ENCODE data around the gene OR13C3. TPM values are rescaled to one million over a fixed set of nuclear protein-coding genes. Genes with fewer than 3 reads are reported as not detected.

OR13C3 gene
- total RNA-seq, 1 donor from 2014 or later = not detected

- Histone ChIP-seq H3K4me3 (no peak overlapping the region), H3K27me3 (ENCODE audit: low read depth) (no peaks in the 10 kb centered on the region), H3K9me3 (no peaks in the 10 kb centered on the region), H3K36me3 (no peaks in the 10 kb centered on the region), H3K27ac (no peak overlapping the region), H3K4me1 (no peaks in the 10 kb centered on the region)
- no peak for TF ChIP-seq CTCF (IDR thresholded peaks at IDR 0.05)
- intact Hi-C loops (cut with DNase I) = no loop called here
- DNase-seq (no peak), ATAC-seq (no peak)
Measured at GRCh38 chr9:104503440-104503839, 33.2 kb downstream of the OR13C3 start.

- Histone ChIP-seq H3K4me3 (no peak overlapping the region), H3K4me1 (no peaks in the 10 kb centered on the region), H3K36me3 (no peaks in the 10 kb centered on the region), H3K27me3 (ENCODE audit: low read depth) (no peaks in the 10 kb centered on the region), H3K27ac (no peak overlapping the region), H3K9me3 (no peaks in the 10 kb centered on the region)
- no peak for DNase-seq
- no peak for TF ChIP-seq CTCF (IDR thresholded peaks at IDR 0.05)
- ATAC-seq = no peak
- intact Hi-C loops (cut with DNase I) = no loop called here
Measured at GRCh38 chr9:104494808-104495207, 41.8 kb downstream of the OR13C3 start.

Other genes starting within 250 kb of the OR13C3 start
- gene OR13F1, start 32.6 kb downstream of the OR13C3 start, total RNA-seq = not detected
- not detected for gene OR13C4, start 9.6 kb downstream of the OR13C3 start, total RNA-seq
- gene OR13C8, start 32.3 kb upstream of the OR13C3 start, total RNA-seq = not detected
- not detected for gene OR13C5, start 62.6 kb upstream of the OR13C3 start, total RNA-seq
- not detected for gene OR13C2, start 68.8 kb upstream of the OR13C3 start, total RNA-seq
- not detected for gene OR13C9, start 81.3 kb upstream of the OR13C3 start, total RNA-seq
- not detected for gene OR13D1, start 157.7 kb upstream of the OR13C3 start, total RNA-seq
- gene NIPSNAP3A, start 210.8 kb upstream of the OR13C3 start, total RNA-seq = 25.6 TPM
- gene NIPSNAP3B, start 227.3 kb upstream of the OR13C3 start, total RNA-seq = 2.5 TPM

Measured in lower lobe of right lung (tissue), 2 donors.